Epithelial cell of proximal tubule (primary cell): ENCODE measurements around the gene CLPTM1L. TPM values are rescaled to one million over a fixed set of nuclear protein-coding genes. Genes with fewer than 3 reads are reported as not detected.

Experiments
- DNase-seq: peaks from one replicate; pipeline ENCODE4 v3.0.0-alpha.2; 2011; ENCODE audit warnings: low read depth
- H3K4me3 ChIP-seq: 2 replicates; pipeline ENCODE4 v1.5.1; 2011; ENCODE audit warnings: low read depth, mild to moderate bottlenecking, low read length
- CTCF ChIP-seq: conservative IDR thresholded peaks from 2 replicates; pipeline ENCODE4 v1.5.1; 2012; ENCODE audit warnings: low read depth, mild to moderate bottlenecking, low read length
- total RNA-seq: library from RNA; depleted of rRNA; stranded (reverse); fragments of >200 nt; gene quantifications from 2 replicates; pipeline ENCODE4 v1.2.3, GENCODE V29; 2015

The CLPTM1L gene
- total RNA-seq, 1 donor from 2014 or later, result 112 TPM

GRCh38 chr5:1390861-1391600, 46.1 kb upstream of the CLPTM1L start:
- no peak for TF ChIP-seq CTCF
- no peak overlapping the region for H3K4me3 ChIP-seq

GRCh38 chr5:1390333-1390732, 45.4 kb upstream of the CLPTM1L start:
- H3K4me3 ChIP-seq, result no peak overlapping the region
- no peak for DNase-seq
- no peak for TF ChIP-seq CTCF

More at GRCh38 chr5:1390861-1391600, 46.1 kb upstream of the CLPTM1L start:
- no peak for DNase-seq

DNA sequence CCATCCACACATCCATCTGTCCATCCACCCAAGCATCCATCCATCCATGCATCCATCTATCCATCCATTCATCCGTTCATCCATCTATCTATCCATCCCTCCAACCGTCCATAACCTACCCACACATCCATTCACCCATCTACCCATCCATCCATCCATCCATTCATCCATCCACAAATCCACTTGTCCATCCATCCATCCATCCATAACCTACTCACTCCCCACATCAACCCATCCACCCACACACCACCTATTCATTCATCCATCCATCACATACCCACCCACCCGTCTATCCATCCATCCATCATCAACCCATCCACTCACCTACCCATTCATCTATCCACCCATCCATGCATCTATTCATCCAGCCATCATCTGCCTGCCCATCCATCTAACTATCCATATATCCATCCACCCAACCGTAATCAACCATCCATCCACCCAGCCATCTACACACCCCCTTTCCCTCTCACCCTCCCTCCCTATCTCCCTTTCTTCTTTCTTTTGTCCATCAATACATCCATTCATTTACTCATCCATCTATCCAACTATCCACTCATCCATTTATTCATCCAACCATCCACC, 43.6 kb upstream of the CLPTM1L start:
- no peak overlapping the region for H3K4me3 ChIP-seq
- DNase-seq, result no peak
- TF ChIP-seq CTCF, result no peak

GRCh38 chr5:1387876-1388275, 43.0 kb upstream of the CLPTM1L start:
- no peak overlapping the region for H3K4me3 ChIP-seq
- TF ChIP-seq CTCF, result no peak
- DNase-seq, result no peak

DNA sequence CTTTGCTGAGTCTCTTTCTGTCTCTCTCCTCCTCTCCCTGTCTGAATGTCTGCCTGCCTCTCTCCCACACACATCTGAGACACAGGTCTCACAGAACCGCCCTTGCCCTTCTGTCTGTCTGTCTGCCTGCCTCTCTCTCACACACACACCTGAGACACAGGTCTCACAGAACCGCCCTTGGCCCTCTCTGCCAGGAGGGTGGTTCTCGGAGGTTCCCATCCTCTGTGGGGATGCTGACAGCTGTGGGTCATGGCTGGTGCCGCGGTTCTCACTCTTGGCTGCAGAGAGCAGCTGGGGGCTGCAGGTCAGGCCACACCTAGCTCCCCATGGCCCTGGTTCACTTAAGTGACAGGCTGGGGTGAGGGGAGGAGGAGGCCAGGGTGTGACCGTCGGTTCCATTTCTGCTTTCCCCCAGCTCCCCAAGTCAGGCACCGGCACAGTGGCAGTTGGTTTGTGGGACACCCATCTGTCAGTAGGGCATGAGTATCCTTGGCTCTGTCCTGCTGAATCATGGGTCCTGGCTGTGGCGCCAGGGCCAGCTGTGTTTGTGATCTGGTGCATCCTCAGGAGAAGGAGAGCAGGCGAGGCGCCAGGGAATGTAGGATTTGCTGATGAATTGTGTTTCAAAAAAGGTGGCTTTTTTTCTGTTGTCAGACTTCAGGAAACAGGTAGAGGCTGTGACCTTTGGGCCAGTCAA, 42.3 kb upstream of the CLPTM1L start:
- H3K4me3 ChIP-seq, result no peak overlapping the region
- no peak for TF ChIP-seq CTCF
- no peak for DNase-seq

- DNase-seq, result no peak
- peak overlapping the region; percentile 65 for H3K4me3 ChIP-seq
- no peak for TF ChIP-seq CTCF
Measured at GRCh38 chr5:1386274-1386717, 41.4 kb upstream of the CLPTM1L start.
